Measurements from ENCODE around the gene ETV6. TPM values are rescaled to one million over a fixed set of nuclear protein-coding genes. Genes with fewer than 3 reads are reported as not detected.

Gene ETV6
- total and polyA plus RNA-seq, 9 donors, result 7.0 to 11.1 (median 9.1) TPM

GRCh38 chr12:11743423-11744409, 94.2 kb downstream of the ETV6 start:
- Histone ChIP-seq H3K27ac (ENCODE audit: low read length) (no peak overlapping the region), H3K9me3 (replicated peaks; ENCODE audit: control insufficient read depth, low read depth, low read length) (no peaks in the 10 kb centered on the region), H3K4me3 (ENCODE audit: low read length) (no peak overlapping the region), H3K36me3 (ENCODE audit: control insufficient read depth, insufficient read depth, low read length) (no peaks in the 10 kb centered on the region), H3K4me1 (ENCODE audit: control insufficient read depth, insufficient read depth, low read length) (no peaks in the 10 kb centered on the region), H3K27me3 (ENCODE audit: control insufficient read depth, insufficient read depth, low read length) (no peaks in the 10 kb centered on the region)
- DNase-seq, result no peak
- 60% methylated on average over 1 of the region's 12 CpGs for WGBS (ENCODE audit: insufficient coverage)

- WGBS (ENCODE audit: insufficient coverage), result no CpG with 5 or more reads among the region's 3 CpGs
- H3K4me1 ChIP-seq (ENCODE audit: control insufficient read depth, insufficient read depth, low read length), result no peaks in the 10 kb centered on the region
Observed at GRCh38 chr12:11744410-11744801, 94.9 kb downstream of the ETV6 start.

GRCh38 chr12:11745113-11745512, 95.6 kb downstream of the ETV6 start:
- no peaks in the 10 kb centered on the region for H3K9me3 ChIP-seq (replicated peaks; ENCODE audit: control insufficient read depth, low read depth, low read length)
- no peaks in the 10 kb centered on the region for H3K36me3 ChIP-seq (ENCODE audit: control insufficient read depth, insufficient read depth, low read length)
- H3K27me3 ChIP-seq (ENCODE audit: control insufficient read depth, insufficient read depth, low read length), result no peaks in the 10 kb centered on the region
- WGBS (ENCODE audit: insufficient coverage), result 80% methylated on average over 4 of the region's 6 CpGs
- peaks cover 2% of the 10 kb centered on the region for H3K4me1 ChIP-seq (ENCODE audit: control insufficient read depth, insufficient read depth, low read length)
- DNase-seq, result no peak
- H3K4me3 ChIP-seq (ENCODE audit: low read length), result no peak overlapping the region
- no peak overlapping the region for H3K27ac ChIP-seq (ENCODE audit: low read length)

More at GRCh38 chr12:11744410-11744801, 94.9 kb downstream of the ETV6 start:
- no peaks in the 10 kb centered on the region for H3K27me3 ChIP-seq (ENCODE audit: control insufficient read depth, insufficient read depth, low read length)
- no peak for DNase-seq
- H3K4me3 ChIP-seq (ENCODE audit: low read length), result no peak overlapping the region
- no peaks in the 10 kb centered on the region for H3K9me3 ChIP-seq (replicated peaks; ENCODE audit: control insufficient read depth, low read depth, low read length)
- H3K36me3 ChIP-seq (ENCODE audit: control insufficient read depth, insufficient read depth, low read length), result no peaks in the 10 kb centered on the region
- H3K27ac ChIP-seq (ENCODE audit: low read length), result no peak overlapping the region

- 70% methylated on average over 2 of the region's 8 CpGs for WGBS (ENCODE audit: insufficient coverage)
- DNase-seq, result no peak
- H3K9me3 ChIP-seq (replicated peaks; ENCODE audit: control insufficient read depth, low read depth, low read length), result no peaks in the 10 kb centered on the region
- no peaks in the 10 kb centered on the region for H3K27me3 ChIP-seq (ENCODE audit: control insufficient read depth, insufficient read depth, low read length)
- peaks cover 2% of the 10 kb centered on the region for H3K4me1 ChIP-seq (ENCODE audit: control insufficient read depth, insufficient read depth, low read length)
- H3K4me3 ChIP-seq (ENCODE audit: low read length), result no peak overlapping the region
- H3K27ac ChIP-seq (ENCODE audit: low read length), result no peak overlapping the region
- H3K36me3 ChIP-seq (ENCODE audit: control insufficient read depth, insufficient read depth, low read length), result no peaks in the 10 kb centered on the region
Observed at GRCh38 chr12:11746024-11746771, 96.7 kb downstream of the ETV6 start.

- Histone ChIP-seq H3K36me3 (ENCODE audit: control insufficient read depth, insufficient read depth, low read length) (no peaks in the 10 kb centered on the region), H3K9me3 (replicated peaks; ENCODE audit: control insufficient read depth, low read depth, low read length) (no peaks in the 10 kb centered on the region), H3K27me3 (ENCODE audit: control insufficient read depth, insufficient read depth, low read length) (no peaks in the 10 kb centered on the region), H3K27ac (ENCODE audit: low read length) (no peak overlapping the region), H3K4me3 (ENCODE audit: low read length) (no peak overlapping the region), H3K4me1 (ENCODE audit: control insufficient read depth, insufficient read depth, low read length) (peaks cover 2% of the 10 kb centered on the region)
- DNase-seq, result no peak
- WGBS (ENCODE audit: insufficient coverage), result no CpG with 5 or more reads among the region's 7 CpGs
Observed at GRCh38 chr12:11746940-11747716, 97.7 kb downstream of the ETV6 start.

- no peaks in the 10 kb centered on the region for H3K9me3 ChIP-seq (replicated peaks; ENCODE audit: control insufficient read depth, low read depth, low read length)
- DNase-seq, result no peak
- peaks cover under 1% of the 10 kb centered on the region for H3K36me3 ChIP-seq (ENCODE audit: control insufficient read depth, insufficient read depth, low read length)
- no peaks in the 10 kb centered on the region for H3K27me3 ChIP-seq (ENCODE audit: control insufficient read depth, insufficient read depth, low read length)
- no peak overlapping the region for H3K27ac ChIP-seq (ENCODE audit: low read length)
- no peak overlapping the region for H3K4me3 ChIP-seq (ENCODE audit: low read length)
- peaks cover 2% of the 10 kb centered on the region for H3K4me1 ChIP-seq (ENCODE audit: control insufficient read depth, insufficient read depth, low read length)
- no CpG with 5 or more reads among the region's 3 CpGs for WGBS (ENCODE audit: insufficient coverage)
Observed at GRCh38 chr12:11747969-11748368, 98.5 kb downstream of the ETV6 start.

GRCh38 chr12:11748903-11749302, 99.4 kb downstream of the ETV6 start:
- no CpG with 5 or more reads among the region's 6 CpGs for WGBS (ENCODE audit: insufficient coverage)
- peaks cover 2% of the 10 kb centered on the region for H3K4me1 ChIP-seq (ENCODE audit: control insufficient read depth, insufficient read depth, low read length)

GRCh38 chr12:11749943-11750690, 100.6 kb downstream of the ETV6 start:
- peaks cover 11% of the 10 kb centered on the region for H3K36me3 ChIP-seq (ENCODE audit: control insufficient read depth, insufficient read depth, low read length)
- peak; percentile 68 for DNase-seq
- no peaks in the 10 kb centered on the region for H3K9me3 ChIP-seq (replicated peaks; ENCODE audit: control insufficient read depth, low read depth, low read length)
- H3K4me3 ChIP-seq (ENCODE audit: low read length), result no peak overlapping the region
- peak overlapping the region; percentile 2 for H3K27ac ChIP-seq (ENCODE audit: low read length)
- WGBS (ENCODE audit: insufficient coverage), result 83% methylated on average over 4 of the region's 11 CpGs
- H3K4me1 ChIP-seq (ENCODE audit: control insufficient read depth, insufficient read depth, low read length), result peaks cover 2% of the 10 kb centered on the region
- no peaks in the 10 kb centered on the region for H3K27me3 ChIP-seq (ENCODE audit: control insufficient read depth, insufficient read depth, low read length)

More at GRCh38 chr12:11748903-11749302, 99.4 kb downstream of the ETV6 start:
- Histone ChIP-seq H3K27me3 (ENCODE audit: control insufficient read depth, insufficient read depth, low read length) (no peaks in the 10 kb centered on the region), H3K36me3 (ENCODE audit: control insufficient read depth, insufficient read depth, low read length) (peaks cover 8% of the 10 kb centered on the region), H3K4me3 (ENCODE audit: low read length) (no peak overlapping the region), H3K9me3 (replicated peaks; ENCODE audit: control insufficient read depth, low read depth, low read length) (no peaks in the 10 kb centered on the region), H3K27ac (ENCODE audit: low read length) (no peak overlapping the region)
- DNase-seq, result no peak

GRCh38 chr12:11752403-11753149, 103.1 kb downstream of the ETV6 start:
- Histone ChIP-seq H3K36me3 (ENCODE audit: control insufficient read depth, insufficient read depth, low read length) (peaks cover 14% of the 10 kb centered on the region), H3K4me3 (ENCODE audit: low read length) (no peak overlapping the region), H3K4me1 (ENCODE audit: control insufficient read depth, insufficient read depth, low read length) (peaks cover 10% of the 10 kb centered on the region), H3K9me3 (replicated peaks; ENCODE audit: control insufficient read depth, low read depth, low read length) (no peaks in the 10 kb centered on the region), H3K27me3 (ENCODE audit: control insufficient read depth, insufficient read depth, low read length) (no peaks in the 10 kb centered on the region), H3K27ac (ENCODE audit: low read length) (no peak overlapping the region)
- no peak for DNase-seq
- 78% methylated on average over 15 of the region's 21 CpGs for WGBS (ENCODE audit: insufficient coverage)

All from muscle of leg (tissue), 11 donors.